Glutamatergic neuron (in vitro differentiated cells): ENCODE data around the gene MAPK8. TPM values are rescaled to one million over a fixed set of nuclear protein-coding genes. Genes with fewer than 3 reads are reported as not detected.

Source experiments
- DNase-seq: peaks from one replicate; pipeline ENCODE4 v3.0.0; 2022
- H3K27ac Mint-ChIP-seq: one replicate; pipeline ENCODE4 v1.8.0; 2020; ENCODE audit warnings: mild to moderate bottlenecking, mixed read lengths, inconsistent platforms; ENCODE audit not compliant: unreplicated experiment
- H3K27me3 Mint-ChIP-seq: one replicate; pipeline ENCODE4 v1.8.0; 2020; ENCODE audit warnings: mild to moderate bottlenecking, moderate library complexity, mixed read lengths, inconsistent platforms; ENCODE audit not compliant: unreplicated experiment
- H3K36me3 Mint-ChIP-seq: one replicate; pipeline ENCODE4 v1.8.0; 2020; ENCODE audit warnings: mild to moderate bottlenecking, mixed read lengths, inconsistent platforms; ENCODE audit not compliant: unreplicated experiment
- H3K4me1 Mint-ChIP-seq: one replicate; pipeline ENCODE4 v1.8.0; 2020; ENCODE audit warnings: mild to moderate bottlenecking, low read depth, mixed read lengths, inconsistent platforms; ENCODE audit not compliant: unreplicated experiment
- H3K4me3 Mint-ChIP-seq: one replicate; pipeline ENCODE4 v1.8.0; 2020; ENCODE audit warnings: mild to moderate bottlenecking, mixed read lengths, inconsistent platforms; ENCODE audit not compliant: unreplicated experiment
- H3K9me3 Mint-ChIP-seq: one replicate; pipeline ENCODE4 v1.8.0; 2020; ENCODE audit warnings: mild to moderate bottlenecking, moderate library complexity, mixed read lengths, inconsistent platforms; ENCODE audit not compliant: unreplicated experiment
- CTCF ChIP-seq: fragments of 200-600 bp; sonication (generic); IDR thresholded peaks from one replicate; pipeline ENCODE4 v1.5.0; 2021; ENCODE audit not compliant: partially characterized antibody, unreplicated experiment
- total RNA-seq: library from RNA; stranded (reverse); fragmentation: NEBNext Ultra II Directional; extraction: Animal tissue kit (Norgen Biotek cat#: 25700); gene quantifications from one replicate; pipeline ENCODE4 v1.2.1, GENCODE V29; 2021; ENCODE audit not compliant: unreplicated experiment

The MAPK8 gene
- total RNA-seq, 1 donor from 2014 or later: 317 TPM

GRCh38 chr10:48487244-48487643 lies 180.8 kb downstream of the MAPK8 start:
- no peak for TF ChIP-seq CTCF
- Mint-ChIP-seq H3K9me3 (no peaks in the 10 kb centered on the region), H3K4me3 (no peak overlapping the region), H3K4me1 (peaks cover 7% of the 10 kb centered on the region), H3K27ac (no peak overlapping the region), H3K27me3 (no peaks in the 10 kb centered on the region), H3K36me3 (no peaks in the 10 kb centered on the region)
- DNase-seq: no peak

Other genes with a start within 250 kb of the MAPK8 start
- gene FRMPD2, start 32.0 kb upstream of the MAPK8 start, total RNA-seq: 1.6 TPM